Mesenteric fat pad (tissue), 1 donor: Measurements from ENCODE around the gene HOXA2. TPM values are rescaled to one million over a fixed set of nuclear protein-coding genes. Genes with fewer than 3 reads are reported as not detected.

Experiments
- DNase-seq: peaks from one replicate; pipeline ENCODE4 v3.0.0-alpha.2; 2020; ENCODE audit warnings: low spot score
- total RNA-seq: library from RNA; stranded (reverse); fragmentation: NEBNext Ultra II Directional; extraction: Animal tissue kit (Norgen Biotek cat#: 25700); gene quantifications from one replicate; pipeline ENCODE4 v1.2.1, GENCODE V29; 2021
- donor health status: DM: yes; HTN: yes; CAD: no.

HOXA2 gene
- total RNA-seq, 1 donor from 2014 or later, result 1.2 TPM

DNA sequence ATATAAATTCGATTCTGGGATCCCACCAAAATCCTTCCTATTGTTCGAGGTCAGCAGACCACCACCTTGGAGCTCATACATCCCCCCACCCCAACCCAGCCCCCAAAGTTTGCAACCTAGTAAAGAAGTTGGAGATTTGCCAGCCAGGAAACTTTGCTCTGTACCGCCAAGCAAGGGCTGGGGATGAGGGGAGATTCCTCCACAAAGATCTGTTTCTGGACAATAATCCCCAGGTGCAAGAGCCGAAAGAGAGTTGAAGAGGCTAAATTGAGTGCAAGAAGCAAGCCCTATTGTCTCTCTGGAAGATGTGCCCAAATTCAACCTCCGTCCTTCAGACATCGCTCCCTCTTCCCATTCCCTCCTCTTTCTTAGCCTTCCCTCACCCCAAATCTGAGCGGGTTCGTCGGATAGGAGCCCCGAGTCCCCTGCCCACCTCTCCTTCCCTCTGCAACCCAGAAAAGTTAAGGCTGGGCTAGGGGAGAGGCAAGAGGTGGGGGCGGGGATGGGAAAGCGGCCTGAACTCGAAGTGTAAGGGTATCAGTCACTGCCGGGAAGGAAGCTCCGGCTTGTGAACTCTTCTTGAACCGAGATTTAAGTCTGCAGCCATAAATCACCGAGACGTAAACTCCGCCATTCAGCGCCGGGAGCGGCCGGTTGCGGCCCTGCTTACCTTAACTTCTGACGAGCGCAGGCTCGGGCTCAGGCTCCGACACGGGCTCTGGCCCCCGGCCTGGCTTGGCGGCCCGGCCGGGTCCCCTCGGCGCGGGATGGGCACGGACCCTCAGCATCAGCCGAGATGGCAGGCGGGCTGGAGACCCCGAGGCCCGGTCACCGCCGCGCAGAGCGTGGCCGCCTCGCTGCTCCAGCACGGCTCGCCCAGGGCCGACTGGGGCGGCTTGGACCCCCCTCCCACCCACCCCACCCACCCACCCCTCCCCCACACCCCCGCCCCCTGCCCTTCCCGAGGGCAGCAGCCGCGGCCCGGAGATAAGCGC, 10.8 kb upstream of the HOXA2 start:
- no peak for DNase-seq

DNA sequence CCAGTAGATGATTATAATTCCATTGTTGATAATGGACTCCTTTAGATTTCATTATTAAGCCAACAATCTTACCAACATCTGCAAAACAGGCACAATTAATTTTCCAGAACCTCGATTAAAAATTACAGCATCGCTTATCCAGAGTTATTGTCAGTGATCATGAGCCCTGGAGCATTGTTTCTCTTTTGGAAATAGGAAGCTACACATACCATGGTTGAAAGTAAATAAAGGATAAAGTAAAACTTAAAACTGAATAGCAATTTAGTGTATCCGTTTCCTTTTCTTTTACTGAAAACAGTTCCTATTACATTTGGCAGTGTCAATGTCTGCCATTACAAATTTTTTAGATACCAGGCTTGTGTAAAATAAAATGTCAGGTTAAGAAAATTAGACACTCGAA, 9.9 kb upstream of the HOXA2 start:
- no peak for DNase-seq

DNA sequence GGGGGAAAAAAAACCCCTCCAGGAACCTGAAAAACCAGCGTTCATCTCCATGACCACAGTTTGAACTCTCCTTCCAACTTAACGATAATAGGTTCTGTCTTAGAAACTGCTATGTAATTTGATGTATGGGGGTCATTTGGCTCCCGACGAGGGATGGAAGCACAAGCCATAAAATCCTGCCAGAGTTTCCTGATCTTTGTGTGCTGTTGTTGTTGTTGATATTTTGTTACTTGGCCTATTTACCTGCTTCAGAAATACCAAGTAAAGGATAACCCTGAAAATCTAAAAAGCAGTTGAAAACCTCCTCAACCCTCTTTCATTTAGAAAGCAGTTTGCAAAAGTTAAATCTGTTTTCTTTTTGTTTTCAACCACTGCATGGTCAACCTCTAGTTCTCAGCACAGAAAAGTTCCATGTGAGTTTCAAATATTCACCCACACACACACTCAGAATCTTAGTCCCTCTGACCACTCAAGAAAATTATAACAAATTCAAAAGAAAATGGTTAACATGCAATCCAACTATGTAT, 9.3 kb upstream of the HOXA2 start:
- DNase-seq, result no peak

DNA sequence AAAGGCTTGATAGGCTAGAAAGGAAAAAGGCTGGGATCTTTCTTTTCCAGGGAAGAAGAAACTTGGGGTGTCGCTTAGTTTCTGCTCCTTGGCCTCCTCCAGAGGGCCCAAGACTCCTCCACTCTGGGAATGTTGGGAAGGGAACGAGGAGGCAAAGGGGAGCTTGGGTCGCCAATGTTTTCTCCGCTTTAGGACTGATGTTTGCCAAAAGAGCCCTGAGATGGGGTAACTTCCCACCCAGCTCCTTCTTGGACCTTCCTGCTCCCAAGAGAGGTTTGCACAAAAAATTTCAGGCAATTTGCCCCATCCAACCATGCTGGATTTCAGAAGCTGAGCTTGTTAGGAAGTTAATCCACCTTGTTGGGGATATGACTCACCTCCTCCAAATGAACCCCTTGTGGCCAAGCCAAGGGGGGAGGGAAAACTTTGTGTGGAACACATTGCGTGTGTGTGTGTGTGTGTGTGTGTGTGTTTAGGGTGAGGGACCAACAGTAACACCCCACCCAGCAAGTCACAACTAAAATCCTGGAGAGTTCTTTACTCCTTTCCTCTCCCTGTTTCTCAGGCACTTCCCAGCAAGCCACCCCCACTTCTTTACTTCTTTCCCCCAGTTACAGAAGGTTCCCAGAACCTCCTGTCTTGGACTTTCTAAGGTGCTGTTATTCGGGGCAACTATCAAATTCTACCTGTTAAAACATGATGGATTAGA, 8.7 kb upstream of the HOXA2 start:
- DNase-seq, result no peak

DNA sequence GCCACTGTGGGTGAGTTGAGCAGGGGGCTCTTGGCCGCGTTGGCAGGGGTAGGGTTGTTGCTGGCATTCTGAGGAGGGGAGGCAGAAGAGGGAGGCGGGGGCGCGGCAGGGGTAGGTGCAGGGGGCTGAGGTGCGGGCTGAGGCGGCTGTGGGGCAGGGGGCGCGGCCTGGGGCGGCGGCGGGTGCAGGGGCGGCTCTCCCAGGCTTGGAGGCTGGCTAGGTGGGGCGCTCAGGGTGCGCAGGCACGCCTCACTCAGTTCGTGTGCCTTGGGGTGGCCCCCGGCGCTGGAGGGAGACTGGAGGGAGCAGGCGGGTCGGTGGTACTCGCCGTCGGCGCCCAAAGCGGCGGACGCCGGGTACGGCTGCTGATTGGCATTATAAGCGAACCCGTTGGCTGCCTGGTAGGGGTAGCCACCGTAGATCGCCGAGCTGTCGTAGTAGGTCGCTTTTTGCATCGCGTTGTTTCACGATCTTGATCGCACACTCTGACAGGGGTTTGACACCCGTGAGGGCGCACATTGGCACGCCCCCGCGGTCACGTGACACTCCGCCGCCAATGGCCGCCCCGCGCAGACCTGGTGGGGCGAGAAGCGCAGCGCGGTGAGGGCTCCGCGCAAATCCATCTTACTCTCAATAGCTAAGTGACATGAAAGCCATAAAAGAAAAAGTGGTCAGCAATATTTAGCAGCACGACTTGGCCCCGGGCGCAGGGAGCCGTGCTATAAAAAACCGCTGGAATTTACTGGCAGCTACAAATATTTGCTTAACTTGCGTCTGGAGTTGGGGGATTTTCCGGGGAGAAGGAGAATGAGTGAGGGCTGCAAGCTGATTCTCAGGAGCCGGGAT, 7.9 kb upstream of the HOXA2 start:
- DNase-seq, result peak; percentile 92

DNA sequence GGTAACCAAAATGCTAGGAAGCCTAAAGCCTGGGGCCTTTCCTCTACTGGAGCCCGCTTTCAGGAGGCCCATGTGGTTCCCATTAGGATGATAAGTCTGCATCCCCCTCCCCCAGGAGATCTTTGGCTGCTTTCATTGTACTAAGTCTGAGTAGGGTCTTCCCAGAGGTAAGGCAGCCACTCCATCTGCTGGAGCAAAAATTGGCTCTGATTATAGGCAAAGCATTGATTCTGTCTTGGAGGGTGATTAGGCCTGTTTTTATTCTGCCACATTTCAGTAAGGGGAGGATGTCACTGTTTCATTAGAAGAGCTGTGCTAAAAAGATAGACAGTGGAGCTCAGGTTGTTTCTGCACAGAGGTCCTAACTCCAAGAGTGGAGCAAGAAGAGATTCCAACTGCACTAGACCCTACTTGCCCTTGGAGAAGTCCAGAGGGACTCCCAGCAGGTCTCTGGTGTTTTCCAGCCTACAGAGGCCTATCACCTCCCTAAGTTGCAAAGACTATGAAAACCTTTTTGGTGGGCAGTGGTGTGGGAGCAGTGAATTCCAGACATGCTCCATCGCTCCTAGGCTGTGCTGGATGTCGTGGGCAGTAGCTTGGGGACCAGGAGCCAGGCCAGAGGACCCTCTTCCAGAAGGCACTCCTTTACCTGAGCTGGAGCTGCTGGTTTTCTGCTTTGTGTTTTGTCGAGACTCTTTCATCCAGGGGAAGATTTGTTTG, 7.1 kb upstream of the HOXA2 start:
- no peak for DNase-seq

DNA sequence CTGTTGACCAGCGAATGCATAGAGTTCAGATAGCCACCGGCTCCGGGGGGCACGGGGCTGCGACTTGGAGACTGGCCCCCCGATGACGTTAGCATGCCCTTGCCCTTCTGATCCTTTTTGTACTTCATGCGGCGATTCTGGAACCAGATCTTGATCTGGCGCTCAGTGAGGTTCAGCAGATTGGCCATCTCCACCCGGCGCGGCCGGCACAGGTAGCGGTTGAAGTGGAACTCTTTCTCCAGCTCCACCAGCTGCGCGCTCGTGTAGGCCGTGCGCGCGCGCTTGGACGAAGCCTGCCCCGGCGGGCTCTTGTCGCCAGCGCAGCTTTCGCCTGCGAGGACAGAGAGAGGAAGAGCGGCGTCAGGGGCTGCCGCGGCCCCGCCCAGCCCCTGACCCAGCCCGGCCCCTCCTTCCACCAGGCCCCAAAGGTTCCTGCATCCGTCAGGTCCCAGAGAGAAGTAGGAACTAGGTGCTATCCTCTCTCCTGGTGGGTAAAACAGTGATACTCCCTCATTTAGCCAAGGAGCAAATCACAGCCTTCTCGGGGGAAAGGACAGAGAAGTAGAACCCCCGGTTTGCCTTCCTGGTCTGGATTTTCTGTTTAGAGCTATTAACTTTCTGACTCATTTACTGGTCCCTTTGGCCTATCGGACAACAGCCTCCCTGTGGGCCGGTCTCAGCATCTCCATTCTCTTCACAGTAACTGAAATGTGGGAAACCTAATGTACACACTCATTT, 6.1 kb upstream of the HOXA2 start:
- peak; percentile 90 for DNase-seq

DNA sequence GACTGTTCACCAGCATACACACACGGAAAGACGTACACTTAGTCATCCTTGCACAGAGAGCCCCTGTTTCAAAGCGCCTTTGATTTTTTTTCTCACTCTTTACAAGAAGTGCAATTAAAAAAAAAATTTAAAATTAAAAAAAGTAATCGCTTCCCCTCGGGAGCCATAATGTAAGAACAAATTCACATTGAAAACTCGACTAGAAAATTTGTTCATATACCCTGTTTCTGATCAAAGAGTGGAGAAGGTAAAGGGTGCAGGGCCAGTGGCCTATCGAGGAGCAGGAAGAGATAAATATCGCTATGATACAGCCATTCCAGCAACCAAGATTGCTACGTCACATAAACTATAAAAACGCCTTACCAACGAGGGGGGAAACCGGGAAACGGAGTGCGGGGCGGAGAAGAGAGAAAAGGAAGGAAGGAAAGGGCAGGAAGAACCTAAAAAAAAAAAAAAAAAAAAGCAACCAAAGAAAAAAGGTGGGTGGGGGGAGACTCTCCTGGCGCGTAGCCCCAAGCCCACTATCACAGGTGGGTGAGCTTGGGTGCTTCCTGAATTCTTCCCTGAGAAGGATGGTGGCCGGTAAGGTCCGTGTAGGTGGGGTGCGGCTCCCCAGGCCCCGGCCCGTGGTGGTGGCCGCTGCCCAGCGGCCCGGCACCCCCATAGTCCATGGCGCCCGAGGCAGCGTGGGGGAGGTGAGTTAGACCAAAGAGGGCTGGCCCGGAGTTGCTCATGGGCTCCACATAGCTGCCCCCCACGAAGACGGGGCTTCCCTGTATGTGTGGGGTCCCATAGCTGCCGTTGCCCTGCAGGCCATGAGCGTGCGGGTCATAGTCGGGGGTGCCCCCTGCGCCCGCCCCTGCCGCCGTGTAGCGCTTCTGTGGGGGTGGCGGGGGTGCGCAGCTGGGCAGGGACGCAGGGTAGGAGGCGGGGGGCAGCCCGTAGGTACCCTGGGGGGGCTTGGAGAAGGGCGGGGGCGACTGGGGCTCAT, 5.2 kb upstream of the HOXA2 start:
- no peak for DNase-seq

DNA sequence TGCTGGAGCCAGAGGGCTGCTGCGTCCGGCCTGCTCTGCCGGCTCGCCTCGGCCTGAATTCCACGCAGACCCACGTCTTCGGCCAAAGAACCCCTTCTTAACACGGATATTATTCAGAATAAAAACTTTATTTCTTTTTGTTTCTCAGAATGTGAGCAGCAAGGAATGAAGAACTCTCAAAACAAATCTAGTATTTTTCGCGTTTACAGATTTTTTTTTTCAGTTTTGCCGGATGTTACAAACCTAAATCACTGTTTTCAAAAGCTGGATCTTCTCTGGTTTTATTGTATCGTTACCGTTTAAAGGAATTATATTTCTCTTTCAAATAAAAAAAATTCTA, 4.4 kb upstream of the HOXA2 start:
- no peak for DNase-seq

DNA sequence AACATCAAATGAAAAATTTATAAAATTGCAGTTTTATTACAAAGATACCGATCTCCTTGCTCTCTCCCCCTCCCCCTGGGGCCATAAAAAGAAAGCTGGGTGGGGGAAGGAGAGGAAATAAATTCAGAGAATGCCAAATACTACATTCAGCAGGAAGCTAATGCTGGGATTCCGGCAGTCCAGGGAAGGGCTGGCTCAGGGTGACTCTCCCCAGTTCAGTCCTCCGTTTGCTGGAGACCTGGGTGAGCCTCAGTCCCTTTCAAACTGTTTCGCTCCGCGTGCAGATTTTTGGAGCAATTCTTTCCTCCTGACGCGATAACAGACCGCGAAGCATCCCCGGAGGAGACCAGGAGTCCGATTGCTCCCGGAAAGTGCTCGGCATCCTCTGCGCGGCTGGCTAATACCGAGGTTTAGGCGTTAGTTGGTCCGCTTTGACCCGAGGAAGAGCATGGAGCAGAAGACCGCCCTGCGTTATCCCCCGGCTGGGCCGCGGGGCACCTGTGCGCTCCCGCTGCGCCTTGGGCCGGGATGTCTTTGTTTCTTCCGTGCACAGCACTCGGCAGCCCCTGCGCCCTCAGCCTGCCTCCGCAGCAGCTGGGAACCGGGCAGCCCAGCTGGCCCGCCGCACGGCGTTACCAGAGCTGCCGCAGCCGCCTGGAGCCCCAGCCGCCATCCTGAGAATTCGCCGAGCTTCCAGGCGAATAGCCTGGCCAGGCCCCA, 3.9 kb upstream of the HOXA2 start:
- no peak for DNase-seq

DNA sequence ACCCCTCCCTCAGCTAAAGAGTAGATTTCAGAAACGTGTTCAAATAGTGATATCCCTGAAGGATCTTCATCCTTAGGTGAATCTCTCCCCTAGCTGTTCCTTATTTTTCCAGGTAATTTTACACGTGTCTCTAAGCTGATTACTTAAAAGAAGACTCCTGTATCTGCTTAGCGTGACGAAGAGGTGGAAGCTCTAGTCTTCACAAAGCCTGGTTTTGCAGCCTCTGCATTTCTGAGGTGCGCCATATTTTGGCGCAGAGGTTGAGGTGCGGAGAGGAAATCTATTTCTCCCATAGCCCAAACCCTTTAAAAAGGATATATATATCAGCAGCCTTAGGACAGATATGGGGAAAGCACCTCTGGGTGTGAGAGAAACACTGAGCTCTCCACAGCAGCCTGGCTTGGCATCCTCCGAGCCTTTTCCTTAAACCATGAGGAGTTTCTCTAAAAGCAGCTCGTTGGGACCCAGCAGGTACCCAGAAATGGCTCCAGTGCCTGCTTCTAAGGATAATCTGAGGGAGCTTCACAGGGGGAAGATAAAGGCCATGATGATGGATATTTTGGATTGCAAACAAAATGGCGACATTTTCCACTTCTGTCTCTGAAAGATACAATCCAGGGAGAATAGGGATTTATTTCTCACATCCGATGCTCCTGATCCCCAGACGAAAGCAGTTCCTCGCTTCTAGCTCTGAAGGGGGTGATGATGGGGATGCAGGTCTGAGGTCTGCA, 3.0 kb upstream of the HOXA2 start:
- DNase-seq, result no peak

DNA sequence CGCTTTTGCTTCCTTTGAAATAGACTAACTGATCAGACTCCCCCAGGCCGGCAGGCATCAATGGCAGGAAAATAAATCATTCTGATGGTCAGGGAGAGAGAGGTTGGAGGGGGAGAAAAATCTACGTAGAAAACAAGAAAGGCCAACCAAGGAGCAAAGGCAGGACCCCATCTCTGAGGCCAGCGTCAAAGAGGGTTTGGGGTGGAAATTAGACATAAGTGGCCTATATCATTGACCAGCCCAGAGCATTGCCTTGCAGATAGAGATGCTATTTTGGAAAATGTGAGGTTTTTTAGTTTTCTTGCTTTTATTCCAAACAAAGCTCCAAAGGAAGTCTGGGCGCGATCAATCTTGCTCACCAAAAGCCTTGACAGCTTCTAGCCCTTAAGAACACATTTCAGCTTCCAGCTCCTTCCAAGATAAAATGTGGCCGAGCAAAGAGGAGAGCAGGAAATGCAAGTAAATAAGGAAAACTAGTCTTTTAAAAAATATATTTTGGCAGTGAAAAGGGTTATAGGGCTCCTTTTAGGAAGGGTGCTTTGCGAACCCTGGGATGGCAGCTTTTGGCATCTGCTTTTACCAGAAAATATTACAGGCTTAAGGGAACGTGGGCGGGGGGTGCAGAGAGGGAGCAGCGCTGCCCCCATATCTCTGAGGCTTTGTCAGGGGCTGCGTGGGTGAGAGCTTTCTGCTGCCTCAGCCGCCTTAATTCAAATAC, 2.0 kb upstream of the HOXA2 start:
- no peak for DNase-seq

DNA sequence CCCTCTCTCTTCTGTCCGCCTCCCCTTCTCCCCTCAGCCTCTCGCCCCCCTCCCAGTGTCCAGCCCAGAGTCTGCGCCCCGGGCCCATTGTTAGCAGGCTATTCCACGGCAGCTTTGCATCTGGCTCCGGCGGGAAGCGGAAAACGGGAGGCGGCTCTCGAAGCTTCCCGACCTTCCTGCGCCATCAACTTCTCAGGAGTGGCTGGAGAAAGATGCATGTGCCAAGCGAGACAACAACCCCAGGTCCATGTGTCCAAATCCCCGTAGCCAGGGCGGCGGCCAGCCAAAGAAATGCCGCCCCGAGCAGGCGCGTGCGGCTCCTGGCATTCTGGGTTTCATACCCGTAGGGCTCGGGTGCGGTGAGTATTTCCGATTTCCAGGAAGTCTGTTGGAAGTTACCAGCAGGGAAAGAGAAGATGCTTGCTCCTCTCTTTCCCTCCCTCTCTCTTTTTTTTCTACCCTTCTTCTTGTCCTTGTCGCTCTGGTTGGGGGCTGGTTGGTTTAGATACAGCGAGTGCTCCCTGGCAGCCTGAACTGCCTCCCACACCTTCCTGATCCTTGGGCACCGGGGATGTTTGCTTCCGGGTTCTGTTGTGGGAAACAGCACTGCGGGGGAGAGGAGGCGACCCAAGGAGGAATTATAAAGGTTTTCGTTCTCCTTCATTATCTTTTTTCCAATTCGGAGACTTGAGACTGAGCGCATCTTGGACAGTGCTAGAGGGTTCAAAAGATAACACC, 1.2 kb upstream of the HOXA2 start:
- DNase-seq, result no peak

DNA sequence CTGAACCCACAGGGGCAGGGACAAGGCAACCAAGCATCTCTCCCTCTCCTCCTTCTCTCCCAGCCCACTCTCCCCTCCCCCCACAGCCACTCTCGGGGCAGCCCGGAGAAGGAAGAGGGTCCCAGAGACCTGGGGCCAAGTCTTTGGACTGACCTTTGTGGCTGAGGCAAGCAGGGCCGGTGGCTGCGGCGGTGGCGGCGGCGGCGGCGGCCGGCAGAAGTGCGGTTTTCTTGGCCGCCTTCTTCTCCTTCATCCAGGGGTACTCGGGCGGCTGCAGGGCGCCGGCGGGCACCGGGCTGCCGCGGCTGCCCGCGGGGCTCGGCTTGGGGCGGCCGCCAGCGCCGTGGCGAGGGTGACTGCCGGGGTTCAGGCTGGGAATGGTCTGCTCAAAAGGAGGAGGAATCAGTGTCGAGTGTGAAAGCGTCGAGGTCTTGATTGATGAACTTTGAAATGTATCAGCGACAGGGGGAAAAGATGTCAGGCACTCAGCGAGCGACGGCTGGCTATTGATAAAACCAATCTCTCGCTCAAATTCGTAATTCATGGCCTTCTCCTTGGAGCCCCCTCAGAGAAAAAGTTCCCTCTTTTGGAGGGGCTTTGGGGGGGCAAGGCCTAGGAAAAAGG, 414 bp downstream of the HOXA2 start:
- DNase-seq, result no peak

DNA sequence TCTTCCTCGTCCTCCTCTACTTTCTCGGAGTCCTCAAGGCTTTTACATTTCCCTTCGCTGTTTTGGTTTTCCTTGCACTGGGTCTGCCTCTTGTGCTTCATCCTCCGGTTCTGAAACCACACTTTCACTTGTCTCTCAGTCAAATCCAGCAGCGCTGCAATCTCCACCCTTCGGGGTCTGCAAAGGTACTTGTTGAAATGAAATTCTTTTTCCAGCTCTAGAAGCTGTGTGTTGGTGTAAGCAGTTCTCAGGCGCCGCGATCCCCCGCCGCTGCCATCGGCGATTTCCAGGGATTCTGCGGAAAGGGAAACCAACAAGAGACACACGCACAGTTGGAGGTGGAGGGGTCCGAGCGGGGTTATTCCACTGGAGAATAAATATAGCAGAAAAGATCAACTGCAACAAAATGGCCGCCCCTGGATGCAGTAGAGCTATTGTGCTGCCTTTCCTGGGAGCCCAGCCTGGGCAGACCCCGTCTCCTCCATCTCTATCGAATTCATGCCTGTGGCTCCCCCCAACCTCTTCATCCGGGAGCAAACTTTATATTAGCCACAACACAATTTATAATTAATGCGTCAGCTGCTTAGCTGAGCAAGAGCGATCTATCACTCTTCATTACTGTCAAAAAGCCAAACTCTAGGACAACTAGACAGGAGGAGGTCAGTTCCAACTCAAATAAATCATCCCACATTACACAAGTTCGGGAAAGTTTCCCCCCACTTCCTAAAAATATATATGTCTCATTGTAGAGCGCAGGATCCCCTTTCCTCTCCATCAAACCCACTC, 1.1 kb downstream of the HOXA2 start:
- DNase-seq, result no peak
